HepG2 (cell line): Measurements from ENCODE around the gene GIPC2. TPM values are rescaled to one million over a fixed set of nuclear protein-coding genes. Genes with fewer than 3 reads are reported as not detected.

Source experiments
- CAMTA2 ChIP-seq: sonication (generic); formaldehyde crosslinking; IDR thresholded peaks from 2 replicates; pipeline ENCODE4 v1.4.0; 2020; ENCODE audit warnings: mild to moderate bottlenecking, missing genetic modification reagents, borderline replicate concordance
- CC2D1A ChIP-seq: sonication (generic); formaldehyde crosslinking; IDR thresholded peaks from 2 replicates; pipeline ENCODE4 v1.8.1; 2023; ENCODE audit warnings: mild to moderate bottlenecking, missing genetic modification reagents
- CCDC6 ChIP-seq: sonication (generic); formaldehyde crosslinking; IDR thresholded peaks from 2 replicates; pipeline ENCODE4 v1.8.1; 2022; ENCODE audit warnings: mild to moderate bottlenecking, missing genetic modification reagents, moderate library complexity
- ETV5 ChIP-seq: IDR thresholded peaks from 2 replicates; pipeline ENCODE4 v1.6.1; 2018; ENCODE audit warnings: missing biosample characterization, missing genetic modification reagents, inconsistent platforms, borderline replicate concordance
- GABPB1 ChIP-seq: IDR thresholded peaks from 2 replicates; pipeline ENCODE4 v1.6.1; 2016; ENCODE audit warnings: mild to moderate bottlenecking, missing genetic modification reagents, moderate library complexity, missing compliant biosample characterization
- HNRNPK ChIP-seq: fragments of 200-400 bp; formaldehyde crosslinking; IDR thresholded peaks from 2 replicates; pipeline ENCODE4 v1.6.1; 2018; ENCODE audit warnings: low read length, low read depth, moderate library complexity, mild to moderate bottlenecking; ENCODE audit not compliant: poor library complexity, severe bottlenecking
- KDM3A ChIP-seq: IDR thresholded peaks from 2 replicates; pipeline ENCODE4 v1.6.1; 2018; ENCODE audit warnings: low read depth, missing compliant biosample characterization
- KLF15 ChIP-seq: sonication (generic); formaldehyde crosslinking; IDR thresholded peaks from 2 replicates; pipeline ENCODE4 v1.8.1; 2023; ENCODE audit warnings: borderline replicate concordance, mild to moderate bottlenecking, inconsistent platforms, missing genetic modification reagents, mixed read lengths
- NFIC ChIP-seq: IDR thresholded peaks from 2 replicates; pipeline ENCODE4 v1.6.1; 2012; ENCODE audit warnings: mild to moderate bottlenecking, low read length, inconsistent platforms
- ONECUT2 ChIP-seq: sonication (generic); formaldehyde crosslinking; IDR thresholded peaks from 2 replicates; pipeline ENCODE4 v1.4.0; 2020; ENCODE audit warnings: missing genetic modification reagents
- PPARG ChIP-seq: conservative IDR thresholded peaks from 2 replicates; pipeline ENCODE4 v1.6.1; 2016; ENCODE audit warnings: missing biosample characterization, missing genetic modification reagents
- PRMT3 ChIP-seq: sonication (generic); formaldehyde crosslinking; IDR thresholded peaks from 2 replicates; pipeline ENCODE4 v1.8.1; 2022; ENCODE audit warnings: low read depth, mild to moderate bottlenecking, moderate library complexity, missing genetic modification reagents, borderline replicate concordance
- SRF ChIP-seq: IDR thresholded peaks from 2 replicates; pipeline ENCODE4 v1.6.1; 2011; ENCODE audit warnings: mild to moderate bottlenecking, low read depth, low read length, moderate library complexity
- ZNF232 ChIP-seq: sonication (generic); formaldehyde crosslinking; IDR thresholded peaks from 2 replicates; pipeline ENCODE4 v1.4.0; 2020; ENCODE audit warnings: missing genetic modification reagents, borderline replicate concordance
- ZNF3 ChIP-seq: IDR thresholded peaks from 2 replicates; pipeline ENCODE4 v1.7.0; 2017; ENCODE audit warnings: inconsistent platforms
- ZNF331 ChIP-seq: sonication (generic); formaldehyde crosslinking; IDR thresholded peaks from 2 replicates; pipeline ENCODE4 v1.4.0; 2020; ENCODE audit warnings: missing genetic modification reagents
- ZNF720 ChIP-seq: sonication (generic); formaldehyde crosslinking; IDR thresholded peaks from 2 replicates; pipeline ENCODE4 v1.4.0; 2020; ENCODE audit warnings: missing genetic modification reagents
- ZNF792 ChIP-seq: IDR thresholded peaks from 2 replicates; pipeline ENCODE4 v1.6.1; 2016
- ZSCAN22 ChIP-seq: sonication (generic); formaldehyde crosslinking; IDR thresholded peaks from 2 replicates; pipeline ENCODE4 v1.4.0; 2020; ENCODE audit warnings: mild to moderate bottlenecking, missing genetic modification reagents
- polyA plus RNA-seq, 8 experiments: library from polyadenylated mRNA; depleted of rRNA in 3 of 8; stranded (reverse) in 7 of 8; unstranded in 1 of 8; fragments of >200 nt; fragmentation: Illumina TruSeq in 4 of 8; extraction: Trizol in 4 of 8; gene quantifications; 2 replicates each; pipeline versions ENCODE4 v1.2.1 to v1.2.3, GENCODE V29; 2011 to 2016; ENCODE audit warnings: low read depth in 4 of 8, missing spikeins in 1 of 8, mixed read lengths in 1 of 8; ENCODE audit not compliant: insufficient read depth in 1 of 8
- total RNA-seq, 5 experiments: library from RNA; depleted of rRNA; stranded (reverse); fragments of >200 nt; fragmentation: Illumina TruSeq; extraction: Trizol; gene quantifications; 2 replicates each; pipeline ENCODE4 v1.2.3, GENCODE V29; 2016; ENCODE audit warnings: low read depth in 1 of 5
- TF ChIP-seq, protein P1 (sequence below): sonication (generic); formaldehyde crosslinking; IDR thresholded peaks from 2 replicates; pipeline ENCODE4 v1.4.0; 2020; ENCODE audit warnings: missing genetic modification reagents
- TF ChIP-seq, protein P2 (sequence below): sonication (generic); formaldehyde crosslinking; IDR thresholded peaks from 2 replicates; pipeline ENCODE4 v1.4.0; 2020; ENCODE audit warnings: missing genetic modification reagents
- TF ChIP-seq, protein P3 (sequence below): sonication (generic); formaldehyde crosslinking; IDR thresholded peaks from 2 replicates; pipeline ENCODE4 v1.4.0; 2020; ENCODE audit warnings: missing genetic modification reagents, borderline replicate concordance
- TF ChIP-seq, protein P4 (sequence below): sonication (generic); formaldehyde crosslinking; IDR thresholded peaks from 2 replicates; pipeline ENCODE4 v1.4.0; 2020; ENCODE audit warnings: missing genetic modification reagents, borderline replicate concordance

The GIPC2 gene
- total and polyA plus RNA-seq, 2 of the 13 experiments (the other 11 are each of a cell fraction or from before 2014, with no cell fraction given), result 6.1 to 21.6 TPM

DNA sequence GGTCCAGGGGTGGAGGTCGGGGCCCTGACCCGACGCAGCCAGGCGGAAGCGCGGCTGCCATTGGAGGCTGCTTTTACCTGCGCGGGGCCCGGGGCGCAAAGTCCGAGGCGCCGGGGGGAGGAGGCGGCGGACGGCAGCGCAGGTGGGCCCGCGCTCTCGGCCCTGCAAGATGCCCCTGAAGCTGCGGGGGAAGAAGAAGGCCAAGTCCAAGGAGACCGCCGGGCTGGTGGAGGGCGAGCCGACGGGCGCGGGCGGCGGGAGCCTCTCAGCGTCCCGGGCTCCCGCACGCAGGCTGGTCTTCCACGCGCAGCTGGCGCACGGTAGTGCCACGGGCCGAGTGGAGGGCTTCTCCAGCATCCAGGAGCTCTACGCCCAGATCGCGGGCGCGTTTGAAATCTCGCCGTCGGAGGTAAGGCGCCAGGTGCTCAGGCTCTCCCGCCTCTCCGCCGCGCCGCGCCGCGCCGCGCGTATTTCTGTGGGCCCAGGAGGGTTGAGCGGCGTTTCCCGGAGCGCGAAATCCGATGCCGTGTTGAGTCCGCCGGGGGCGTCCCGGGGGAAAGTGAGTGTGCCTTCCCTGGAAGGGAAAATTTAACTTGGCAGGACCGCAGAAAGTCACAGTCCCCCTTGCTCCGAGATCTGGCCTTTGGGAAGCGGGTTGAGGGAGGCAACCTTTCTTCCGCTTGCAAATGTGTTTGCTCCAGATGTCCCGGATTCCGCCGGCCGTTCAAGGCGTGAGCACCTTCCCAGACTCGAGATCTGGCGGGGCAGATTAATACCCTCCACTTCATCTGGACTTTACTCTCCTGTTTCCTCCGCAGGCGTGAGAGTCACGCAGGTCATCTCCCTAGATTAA lies at the start of gene GIPC2 (continued):
- TF ChIP-seq KLF15 (CRISPR knock-in tag), result no peak
- peak; percentile 85 for TF ChIP-seq GABPB1 (CRISPR knock-in tag)
- TF ChIP-seq CC2D1A (CRISPR knock-in tag), result no peak
- no peak for TF ChIP-seq CCDC6
- 0 out of 2 replicates have a peak, but pooled peaks have one; percentile 29 for TF ChIP-seq PPARG (CRISPR knock-in tag)
- peak; percentile 85 for TF ChIP-seq KDM3A (CRISPR knock-in tag)
- peak; percentile 80 for TF ChIP-seq ZNF331 (CRISPR knock-in tag)
- TF ChIP-seq NFIC, result no peak
- TF ChIP-seq ZNF232 (CRISPR knock-in tag), result no peak
- TF ChIP-seq ZNF3 (CRISPR knock-in tag), result no peak
- TF ChIP-seq, protein P1, sequence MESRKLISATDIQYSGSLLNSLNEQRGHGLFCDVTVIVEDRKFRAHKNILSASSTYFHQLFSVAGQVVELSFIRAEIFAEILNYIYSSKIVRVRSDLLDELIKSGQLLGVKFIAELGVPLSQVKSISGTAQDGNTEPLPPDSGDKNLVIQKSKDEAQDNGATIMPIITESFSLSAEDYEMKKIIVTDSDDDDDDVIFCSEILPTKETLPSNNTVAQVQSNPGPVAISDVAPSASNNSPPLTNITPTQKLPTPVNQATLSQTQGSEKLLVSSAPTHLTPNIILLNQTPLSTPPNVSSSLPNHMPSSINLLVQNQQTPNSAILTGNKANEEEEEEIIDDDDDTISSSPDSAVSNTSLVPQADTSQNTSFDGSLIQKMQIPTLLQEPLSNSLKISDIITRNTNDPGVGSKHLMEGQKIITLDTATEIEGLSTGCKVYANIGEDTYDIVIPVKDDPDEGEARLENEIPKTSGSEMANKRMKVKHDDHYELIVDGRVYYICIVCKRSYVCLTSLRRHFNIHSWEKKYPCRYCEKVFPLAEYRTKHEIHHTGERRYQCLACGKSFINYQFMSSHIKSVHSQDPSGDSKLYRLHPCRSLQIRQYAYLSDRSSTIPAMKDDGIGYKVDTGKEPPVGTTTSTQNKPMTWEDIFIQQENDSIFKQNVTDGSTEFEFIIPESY (CRISPR knock-in tag), result no peak
- no peak for TF ChIP-seq HNRNPK
- TF ChIP-seq ZSCAN22 (CRISPR knock-in tag), result no peak
- TF ChIP-seq PRMT3 (CRISPR knock-in tag), result no peak; the same call in 1 of the 2 replicates
- TF ChIP-seq, protein P2, sequence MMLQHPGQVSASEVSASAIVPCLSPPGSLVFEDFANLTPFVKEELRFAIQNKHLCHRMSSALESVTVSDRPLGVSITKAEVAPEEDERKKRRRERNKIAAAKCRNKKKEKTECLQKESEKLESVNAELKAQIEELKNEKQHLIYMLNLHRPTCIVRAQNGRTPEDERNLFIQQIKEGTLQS (CRISPR knock-in tag), result 0 out of 2 replicates have a peak, but pooled peaks have one; percentile 29
- TF ChIP-seq, protein P3, sequence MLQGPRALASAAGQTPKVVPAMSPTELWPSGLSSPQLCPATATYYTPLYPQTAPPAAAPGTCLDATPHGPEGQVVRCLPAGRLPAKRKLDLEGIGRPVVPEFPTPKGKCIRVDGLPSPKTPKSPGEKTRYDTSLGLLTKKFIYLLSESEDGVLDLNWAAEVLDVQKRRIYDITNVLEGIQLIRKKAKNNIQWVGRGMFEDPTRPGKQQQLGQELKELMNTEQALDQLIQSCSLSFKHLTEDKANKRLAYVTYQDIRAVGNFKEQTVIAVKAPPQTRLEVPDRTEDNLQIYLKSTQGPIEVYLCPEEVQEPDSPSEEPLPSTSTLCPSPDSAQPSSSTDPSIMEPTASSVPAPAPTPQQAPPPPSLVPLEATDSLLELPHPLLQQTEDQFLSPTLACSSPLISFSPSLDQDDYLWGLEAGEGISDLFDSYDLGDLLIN (CRISPR knock-in tag), result no peak
- 0 out of 2 replicates have a peak, but pooled peaks have one; percentile 73 for TF ChIP-seq CAMTA2 (CRISPR knock-in tag)
- no peak for TF ChIP-seq ZNF720 (CRISPR knock-in tag)
- no peak for TF ChIP-seq SRF
- TF ChIP-seq ONECUT2 (CRISPR knock-in tag), result no peak
- TF ChIP-seq, protein P4, sequence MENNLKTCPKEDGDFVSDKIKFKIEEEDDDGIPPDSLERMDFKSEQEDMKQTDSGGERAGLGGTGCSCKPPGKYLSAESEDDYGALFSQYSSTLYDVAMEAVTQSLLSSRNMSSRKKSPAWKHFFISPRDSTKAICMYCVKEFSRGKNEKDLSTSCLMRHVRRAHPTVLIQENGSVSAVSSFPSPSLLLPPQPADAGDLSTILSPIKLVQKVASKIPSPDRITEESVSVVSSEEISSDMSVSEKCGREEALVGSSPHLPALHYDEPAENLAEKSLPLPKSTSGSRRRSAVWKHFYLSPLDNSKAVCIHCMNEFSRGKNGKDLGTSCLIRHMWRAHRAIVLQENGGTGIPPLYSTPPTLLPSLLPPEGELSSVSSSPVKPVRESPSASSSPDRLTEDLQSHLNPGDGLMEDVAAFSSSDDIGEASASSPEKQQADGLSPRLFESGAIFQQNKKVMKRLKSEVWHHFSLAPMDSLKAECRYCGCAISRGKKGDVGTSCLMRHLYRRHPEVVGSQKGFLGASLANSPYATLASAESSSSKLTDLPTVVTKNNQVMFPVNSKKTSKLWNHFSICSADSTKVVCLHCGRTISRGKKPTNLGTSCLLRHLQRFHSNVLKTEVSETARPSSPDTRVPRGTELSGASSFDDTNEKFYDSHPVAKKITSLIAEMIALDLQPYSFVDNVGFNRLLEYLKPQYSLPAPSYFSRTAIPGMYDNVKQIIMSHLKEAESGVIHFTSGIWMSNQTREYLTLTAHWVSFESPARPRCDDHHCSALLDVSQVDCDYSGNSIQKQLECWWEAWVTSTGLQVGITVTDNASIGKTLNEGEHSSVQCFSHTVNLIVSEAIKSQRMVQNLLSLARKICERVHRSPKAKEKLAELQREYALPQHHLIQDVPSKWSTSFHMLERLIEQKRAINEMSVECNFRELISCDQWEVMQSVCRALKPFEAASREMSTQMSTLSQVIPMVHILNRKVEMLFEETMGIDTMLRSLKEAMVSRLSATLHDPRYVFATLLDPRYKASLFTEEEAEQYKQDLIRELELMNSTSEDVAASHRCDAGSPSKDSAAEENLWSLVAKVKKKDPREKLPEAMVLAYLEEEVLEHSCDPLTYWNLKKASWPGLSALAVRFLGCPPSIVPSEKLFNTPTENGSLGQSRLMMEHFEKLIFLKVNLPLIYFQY (CRISPR knock-in tag), result no peak; the same call in 1 of the 2 replicates
- peak; percentile 84; the same call in 1 of the 2 replicates for TF ChIP-seq ETV5
- TF ChIP-seq ZNF792 (CRISPR knock-in tag), result peak; percentile 68
